ENCODE results near the gene VPS13D. TPM values are rescaled to one million over a fixed set of nuclear protein-coding genes. Genes with fewer than 3 reads are reported as not detected.

Gene VPS13D
- total and polyA plus RNA-seq, 2 experiments from 2014 or later = 10.7 to 34.9 TPM

GRCh38 chr1:12415038-12415466 is 185.2 kb downstream of the VPS13D start:
- no peaks in the 10 kb centered on the region for H3K9me2 ChIP-seq (ENCODE audit: insufficient read depth)
- Mint-ChIP-seq H3K9me3 (peaks cover 3% of the 10 kb centered on the region; the same call in 2 of the 3 replicates), H3K27ac (no peak overlapping the region), H3K4me3 (no peak overlapping the region), H3K36me3 (ENCODE audit: low read depth) (peaks cover 7% of the 10 kb centered on the region), H3K4me1 (no peaks in the 10 kb centered on the region), H3K27me3 (ENCODE audit: insufficient read depth, low read depth, poor library complexity) (no peaks in the 10 kb centered on the region)
- no peaks in the 10 kb centered on the region for H3F3A ChIP-seq (replicated peaks; ENCODE audit: low read depth)
- peaks cover 5% of the 10 kb centered on the region; the same call in 1 of the 2 replicates for H3K36me3 ChIP-seq (ENCODE audit: insufficient read depth)
- DNase-seq (ENCODE audit: low spot score) = no peak
- H3K27me3 ChIP-seq (ENCODE audit: insufficient read depth) = no peaks in the 10 kb centered on the region
- no peak overlapping the region for H2AFZ ChIP-seq
- H3K4me1 ChIP-seq (ENCODE audit: insufficient read depth) = no peaks in the 10 kb centered on the region
- H3K4me3 ChIP-seq = no peak overlapping the region
- H4K20me1 ChIP-seq (replicated peaks; ENCODE audit: insufficient read depth) = no peaks in the 10 kb centered on the region
- H3K4me2 ChIP-seq = no peak overlapping the region
- no peak overlapping the region for H3K27ac ChIP-seq (ENCODE audit: low read depth)
- no peak for TF ChIP-seq REST (IDR thresholded peaks at IDR 0.05; ENCODE audit: unreplicated experiment)
- no peak for TF ChIP-seq ZNF331 (CRISPR knock-in tag; IDR thresholded peaks at IDR 0.05; ENCODE audit: low read depth)
- ATAC-seq = no peak
- no peaks in the 10 kb centered on the region for H3K79me2 ChIP-seq (replicated peaks; ENCODE audit: insufficient read depth)

- no peak overlapping the region for H3K4me3 ChIP-seq
- no peaks in the 10 kb centered on the region for H3F3A ChIP-seq (replicated peaks; ENCODE audit: low read depth)
- H3K79me2 ChIP-seq (replicated peaks; ENCODE audit: insufficient read depth) = no peaks in the 10 kb centered on the region
- Mint-ChIP-seq H3K4me3 (no peak overlapping the region), H3K4me1 (no peaks in the 10 kb centered on the region), H3K36me3 (ENCODE audit: low read depth) (no peaks in the 10 kb centered on the region; the same call in 2 of the 3 replicates), H3K27ac (no peak overlapping the region), H3K9me3 (no peaks in the 10 kb centered on the region), H3K27me3 (ENCODE audit: insufficient read depth, low read depth, poor library complexity) (no peaks in the 10 kb centered on the region)
- H3K27ac ChIP-seq (ENCODE audit: low read depth) = no peak overlapping the region
- DNase-seq (ENCODE audit: low spot score) (no peak), ATAC-seq (no peak)
- no peak overlapping the region for H2AFZ ChIP-seq
- H3K36me3 ChIP-seq (ENCODE audit: insufficient read depth) = peaks cover 5% of the 10 kb centered on the region; the same call in 1 of the 2 replicates
- no peaks in the 10 kb centered on the region for H4K20me1 ChIP-seq (replicated peaks; ENCODE audit: insufficient read depth)
- no peaks in the 10 kb centered on the region for H3K27me3 ChIP-seq (ENCODE audit: insufficient read depth)
- no peak overlapping the region for H3K4me2 ChIP-seq
- no peaks in the 10 kb centered on the region for H3K4me1 ChIP-seq (ENCODE audit: insufficient read depth)
- no peaks in the 10 kb centered on the region for H3K9me2 ChIP-seq (ENCODE audit: insufficient read depth)
- TF ChIP-seq NANOG (IDR thresholded peaks at IDR 0.05; ENCODE audit: borderline replicate concordance) (no peak), CTCF (conservative IDR thresholded peaks at IDR 0.05; ENCODE audit: low read depth in 2 of 2) (no peak), REST (IDR thresholded peaks at IDR 0.05; ENCODE audit: unreplicated experiment) (no peak), EZH2 (IDR thresholded peaks at IDR 0.05; ENCODE audit: low read depth, unreplicated experiment) (no peak), POLR2AphosphoS5 (IDR thresholded peaks at IDR 0.05; ENCODE audit: low read depth) (no peak), ZNF331 (CRISPR knock-in tag; IDR thresholded peaks at IDR 0.05; ENCODE audit: low read depth) (no peak), ZNF114 (CRISPR knock-in tag; IDR thresholded peaks at IDR 0.05) (no peak), ETS1 (IDR thresholded peaks at IDR 0.05) (no peak), CREB1 (CRISPR knock-in tag; IDR thresholded peaks at IDR 0.05; ENCODE audit: low read depth) (no peak), JUNB (IDR thresholded peaks at IDR 0.05; ENCODE audit: unreplicated experiment) (no peak), STAT1 (IDR thresholded peaks at IDR 0.05; ENCODE audit: unreplicated experiment) (no peak), EZH2phosphoT487 (IDR thresholded peaks at IDR 0.05; ENCODE audit: unreplicated experiment) (no peak)
Measured at GRCh38 chr1:12416101-12416500, 186.3 kb downstream of the VPS13D start.

All from GM23338 (cell line).